HepG2 (cell line): ENCODE data around the gene C1QTNF1. TPM values are rescaled to one million over a fixed set of nuclear protein-coding genes. Genes with fewer than 3 reads are reported as not detected.

ENCODE experiments used
- ATF5 ChIP-seq: sonication (generic); formaldehyde crosslinking; IDR thresholded peaks from 2 replicates; pipeline ENCODE4 v1.4.0; 2020; ENCODE audit warnings: mild to moderate bottlenecking, low read depth, missing genetic modification reagents
- HMG20B ChIP-seq: conservative IDR thresholded peaks from 2 replicates; pipeline ENCODE4 v1.6.1; 2016; ENCODE audit warnings: missing genetic modification reagents, missing compliant biosample characterization
- HNF4A ChIP-seq: sonication (generic); formaldehyde crosslinking; IDR thresholded peaks from 2 replicates; pipeline ENCODE4 v1.4.0; 2020; ENCODE audit warnings: missing genetic modification reagents
- KLF13 ChIP-seq: sonication (generic); formaldehyde crosslinking; IDR thresholded peaks from 2 replicates; pipeline ENCODE4 v1.4.0; 2020; ENCODE audit warnings: mild to moderate bottlenecking, missing genetic modification reagents
- MXD1 ChIP-seq: sonication (generic); formaldehyde crosslinking; IDR thresholded peaks from 2 replicates; pipeline ENCODE4 v1.4.0; 2020; ENCODE audit warnings: mild to moderate bottlenecking, missing genetic modification reagents
- NR1H2 ChIP-seq: sonication (generic); formaldehyde crosslinking; IDR thresholded peaks from 2 replicates; pipeline ENCODE4 v1.8.1; 2022; ENCODE audit warnings: low read depth, missing genetic modification reagents, borderline replicate concordance
- PITX1 ChIP-seq: sonication (generic); formaldehyde crosslinking; IDR thresholded peaks from 2 replicates; pipeline ENCODE4 v1.5.1; 2020; ENCODE audit warnings: mild to moderate bottlenecking, missing genetic modification reagents
- RCOR2 ChIP-seq: IDR thresholded peaks from 2 replicates; pipeline ENCODE4 v1.6.1; 2016; ENCODE audit warnings: missing biosample characterization, missing genetic modification reagents
- REST ChIP-seq, 2 experiments: IDR thresholded peaks; 2 replicates each; pipeline ENCODE4 v1.6.1; 2011 to 2012; ENCODE audit warnings: low read length in 2 of 2, borderline replicate concordance in 1 of 2, low read depth in 1 of 2, mild to moderate bottlenecking in 1 of 2, moderate library complexity in 1 of 2
- SAFB2 ChIP-seq: sonication (generic); formaldehyde crosslinking; IDR thresholded peaks from 2 replicates; pipeline ENCODE4 v1.5.1; 2020; ENCODE audit warnings: missing genetic modification reagents, low read depth, mild to moderate bottlenecking, borderline replicate concordance
- SALL2 ChIP-seq: sonication (generic); formaldehyde crosslinking; IDR thresholded peaks from 2 replicates; pipeline ENCODE4 v1.8.1; 2023; ENCODE audit warnings: mild to moderate bottlenecking, missing genetic modification reagents, inconsistent platforms
- SOX13 ChIP-seq, 3 experiments: fragments of 450-650 bp in 1 of 3; sonication (generic) in 1 of 3; formaldehyde crosslinking in 1 of 3; IDR thresholded peaks in 2 of 3; conservative IDR thresholded peaks in 1 of 3; 2 replicates each; pipeline versions ENCODE4 v1.5.0 to v1.6.1; 2016 to 2020; ENCODE audit warnings: antibody characterized with exemption in 1 of 3, mild to moderate bottlenecking in 1 of 3, missing compliant biosample characterization in 1 of 3, missing genetic modification reagents in 1 of 3, moderate library complexity in 1 of 3
- SP1 ChIP-seq, 2 experiments: fragments of 450-650 bp in 1 of 2; sonication (generic) in 1 of 2; formaldehyde crosslinking in 1 of 2; IDR thresholded peaks; 2 replicates each; pipeline versions ENCODE4 v1.4.0 to v1.6.1; 2016 to 2020; ENCODE audit warnings: missing genetic modification reagents in 1 of 2
- TCF12 ChIP-seq, 2 experiments: fragments of 450-650 bp in 1 of 2; sonication (generic) in 1 of 2; formaldehyde crosslinking in 1 of 2; IDR thresholded peaks; 2 replicates each; pipeline versions ENCODE4 v1.6.1 to v1.8.0; 2017 to 2022; ENCODE audit warnings: antibody characterized with exemption in 1 of 2, mild to moderate bottlenecking in 1 of 2, missing genetic modification reagents in 1 of 2, moderate library complexity in 1 of 2
- TGIF2 ChIP-seq: IDR thresholded peaks from 2 replicates; pipeline ENCODE4 v1.6.1; 2016; ENCODE audit warnings: control low read depth, missing compliant biosample characterization
- THAP8 ChIP-seq: sonication (generic); formaldehyde crosslinking; IDR thresholded peaks from 2 replicates; pipeline ENCODE4 v1.5.1; 2020; ENCODE audit warnings: missing genetic modification reagents, mild to moderate bottlenecking, borderline replicate concordance
- ZBTB7B ChIP-seq: sonication (generic); formaldehyde crosslinking; IDR thresholded peaks from 2 replicates; pipeline ENCODE4 v1.4.0; 2020; ENCODE audit warnings: missing genetic modification reagents
- ZIK1 ChIP-seq: sonication (generic); formaldehyde crosslinking; IDR thresholded peaks from 2 replicates; pipeline ENCODE4 v1.5.0; 2020; ENCODE audit warnings: mild to moderate bottlenecking, low read depth, missing genetic modification reagents, borderline replicate concordance
- ZNF337 ChIP-seq: sonication (generic); formaldehyde crosslinking; IDR thresholded peaks from 2 replicates; pipeline ENCODE4 v1.5.1; 2020; ENCODE audit warnings: missing genetic modification reagents, low read depth, mild to moderate bottlenecking, borderline replicate concordance
- ZNF543 ChIP-seq: sonication (generic); formaldehyde crosslinking; IDR thresholded peaks from 2 replicates; pipeline ENCODE4 v1.4.0; 2020; ENCODE audit warnings: mild to moderate bottlenecking, missing genetic modification reagents
- ZNF703 ChIP-seq: sonication (generic); formaldehyde crosslinking; IDR thresholded peaks from 2 replicates; pipeline ENCODE4 v1.5.1; 2020; ENCODE audit warnings: missing genetic modification reagents, mild to moderate bottlenecking, moderate library complexity, borderline replicate concordance
- ZNF709 ChIP-seq: sonication (generic); formaldehyde crosslinking; IDR thresholded peaks from 2 replicates; pipeline ENCODE4 v1.5.0; 2020; ENCODE audit warnings: mild to moderate bottlenecking, missing genetic modification reagents
- polyA plus RNA-seq, 8 experiments: library from polyadenylated mRNA; depleted of rRNA in 3 of 8; stranded (reverse) in 7 of 8; unstranded in 1 of 8; fragments of >200 nt; fragmentation: Illumina TruSeq in 4 of 8; extraction: Trizol in 4 of 8; gene quantifications; 2 replicates each; pipeline versions ENCODE4 v1.2.1 to v1.2.3, GENCODE V29; 2011 to 2016; ENCODE audit warnings: low read depth in 4 of 8, missing spikeins in 1 of 8, mixed read lengths in 1 of 8; ENCODE audit not compliant: insufficient read depth in 1 of 8
- total RNA-seq, 5 experiments: library from RNA; depleted of rRNA; stranded (reverse); fragments of >200 nt; fragmentation: Illumina TruSeq; extraction: Trizol; gene quantifications; 2 replicates each; pipeline ENCODE4 v1.2.3, GENCODE V29; 2016; ENCODE audit warnings: low read depth in 1 of 5

Gene C1QTNF1
- total and polyA plus RNA-seq, 2 of the 13 experiments (the other 11 are each of a cell fraction or from before 2014, with no cell fraction given), result 0.18 to 0.86 TPM

GRCh38 chr17:78979780-78980623 lies 44.0 kb upstream of the C1QTNF1 start, which contains the start of gene LGALS3BP (continued):
- TF ChIP-seq REST (IDR thresholded peaks at IDR 0.05; ENCODE audit: borderline replicate concordance in 1 of 2, low read depth in 1 of 2, low read length in 2 of 2) (peak in 1 of 2 experiments; percentile 66; a peak in 2 of 4 replicates), RCOR2 (no peak), MXD1 (CRISPR knock-in tag) (0 out of 2 replicates have a peak, but pooled peaks have one; percentile 18), SP1 (IDR thresholded peaks at IDR 0.05) (no peak), SP1 (CRISPR knock-in tag; IDR thresholded peaks at IDR 0.05) (peak; percentile 51), ZNF543 (CRISPR knock-in tag) (peak; percentile 9; the same call in 1 of the 2 replicates), TGIF2 (peak; percentile 77), SALL2 (peak; percentile 73), PITX1 (peak; percentile 49; the same call in 1 of the 2 replicates), SOX13 (IDR thresholded peaks at IDR 0.05) (peak; percentile 35), SOX13 (CRISPR knock-in tag; conservative IDR thresholded peaks at IDR 0.05 in 1 of 2, IDR thresholded peaks at IDR 0.05 in 1 of 2) (peak in 1 of 2 experiments; percentile 78; a peak in 2 of 4 replicates), ATF5 (CRISPR knock-in tag) (no peak; the same call in 1 of the 2 replicates), ZNF703 (CRISPR knock-in tag) (no peak; the same call in 1 of the 2 replicates), KLF13 (CRISPR knock-in tag) (no peak), ZIK1 (peak; percentile 78), ZNF709 (CRISPR knock-in tag) (peak; percentile 78; the same call in 1 of the 2 replicates), HNF4A (CRISPR knock-in tag) (peak; percentile 16), SAFB2 (CRISPR knock-in tag) (peak; percentile 68; the same call in 1 of the 2 replicates), ZBTB7B (peak; percentile 67), ZNF337 (CRISPR knock-in tag) (no peak), TCF12 (IDR thresholded peaks at IDR 0.05) (no peak), TCF12 (CRISPR knock-in tag; IDR thresholded peaks at IDR 0.05) (no peak; the same call in 1 of the 2 replicates), NR1H2 (CRISPR knock-in tag) (no peak; the same call in 1 of the 2 replicates), HMG20B (0 out of 2 replicates have a peak, but pooled peaks have one; percentile 36), THAP8 (CRISPR knock-in tag) (0 out of 2 replicates have a peak, but pooled peaks have one; percentile 77)
